Measurements from ENCODE around the gene CARMIL1.

- TF ChIP-seq CTCF (IDR thresholded peaks at IDR 0.05) (no peak), POLR2A (IDR thresholded peaks at IDR 0.05) (no peak)
Measured at GRCh38 chr6:25392372-25392771, 113.2 kb downstream of the CARMIL1 start.
